Measurements from ENCODE around the gene PKIB. TPM values are rescaled to one million over a fixed set of nuclear protein-coding genes. Genes with fewer than 3 reads are reported as not detected.

PKIB gene
- total RNA-seq, 1 donor from 2014 or later: 0.13 TPM

GRCh38 chr6:122666418-122666817, 56.2 kb downstream of the PKIB start:
- no peak for DNase-seq (ENCODE audit: low read depth in 2 of 2)

GRCh38 chr6:122669418-122669817, 59.2 kb downstream of the PKIB start:
- no peak for DNase-seq (ENCODE audit: low read depth in 2 of 2)

- DNase-seq (ENCODE audit: low read depth in 2 of 2): no peak
Measured at GRCh38 chr6:122669868-122670267, 59.7 kb downstream of the PKIB start.

DNA sequence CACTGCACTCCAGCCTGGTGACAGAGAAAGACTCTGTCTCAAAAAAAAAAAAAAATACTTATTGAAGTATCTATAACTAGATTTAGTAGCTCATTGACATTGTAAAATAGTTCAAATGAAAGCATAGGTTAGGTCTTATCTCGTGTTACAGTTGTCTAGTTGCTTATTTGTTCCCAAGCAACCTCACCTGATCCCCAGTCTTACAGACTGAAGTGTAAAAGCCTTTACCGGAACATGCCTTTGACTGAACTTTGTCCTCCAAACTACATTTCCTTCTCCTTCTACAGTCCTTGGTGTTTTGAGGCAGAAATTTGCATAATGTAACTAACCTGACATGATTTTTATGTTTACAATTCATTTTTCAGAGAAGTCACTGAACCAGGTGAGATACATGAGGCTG, 61.0 kb downstream of the PKIB start:
- DNase-seq (ENCODE audit: low read depth in 2 of 2): no peak

DNA sequence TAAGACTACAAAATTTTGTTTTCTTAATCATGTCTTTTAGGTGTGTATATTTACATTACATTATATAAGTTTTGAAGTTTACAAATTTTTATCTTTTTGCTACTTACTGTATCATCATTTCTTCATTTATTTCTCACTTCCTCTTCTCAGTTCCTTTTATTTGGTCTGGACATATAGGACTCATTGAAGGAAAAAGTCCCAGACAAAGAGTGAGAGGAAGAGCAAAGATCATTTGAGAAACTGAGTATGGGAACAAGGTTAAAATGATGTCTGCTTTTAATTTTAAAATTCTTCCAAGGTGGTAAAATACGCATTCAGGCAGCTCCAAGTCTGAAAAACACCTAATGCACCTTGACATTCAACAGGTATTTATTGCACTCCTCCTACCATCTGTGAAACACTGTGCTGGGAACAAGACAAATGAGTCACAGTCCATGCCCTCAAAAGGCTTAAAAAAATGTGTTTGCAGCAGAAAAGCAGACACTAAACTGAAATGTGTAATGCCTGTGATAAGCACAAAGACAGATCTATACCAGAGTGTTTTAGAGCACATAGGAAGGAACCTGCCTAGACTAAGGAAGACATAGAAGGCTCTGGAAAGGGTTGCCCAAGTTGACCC, 63.2 kb downstream of the PKIB start:
- no peak for DNase-seq (ENCODE audit: low read depth in 2 of 2)

DNA sequence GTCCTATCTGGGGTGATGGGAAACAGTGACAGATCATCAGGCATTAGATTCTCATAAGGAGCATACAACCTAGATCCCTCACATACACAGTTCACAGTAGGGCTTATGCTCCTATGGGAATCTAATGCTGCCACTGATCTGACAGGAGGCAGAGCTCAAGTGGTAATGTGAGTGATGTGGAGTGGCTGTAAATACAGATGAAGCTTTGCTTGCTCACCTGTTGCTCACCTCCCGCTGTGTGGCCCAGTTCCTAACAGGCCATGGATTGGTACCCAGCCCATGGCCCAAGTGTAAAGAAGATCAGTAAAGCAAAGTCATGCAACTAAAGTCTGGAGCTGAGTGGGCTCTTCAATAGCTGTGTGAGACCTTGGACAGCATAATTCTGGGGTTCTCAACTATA, 65.9 kb downstream of the PKIB start:
- no peak for DNase-seq (ENCODE audit: low read depth in 2 of 2)

DNA sequence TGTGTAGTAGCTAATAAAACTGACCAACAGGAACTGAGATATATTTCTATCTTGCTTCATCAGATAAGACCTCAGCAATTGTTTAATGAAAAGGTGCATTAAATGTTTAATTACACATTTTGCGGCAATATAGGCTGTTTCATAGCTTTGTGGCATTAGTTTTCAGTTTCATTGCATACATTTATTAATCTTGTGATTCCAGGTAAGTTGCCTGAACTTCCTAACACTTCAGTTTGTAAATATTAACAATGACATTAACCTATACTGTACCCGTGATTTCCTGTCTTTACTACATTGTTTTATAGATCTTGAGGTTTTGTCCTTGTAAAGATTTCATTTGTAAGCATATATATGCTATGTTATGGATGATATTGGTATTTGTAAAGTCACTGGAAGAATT, 66.5 kb downstream of the PKIB start:
- no peak for DNase-seq (ENCODE audit: low read depth in 2 of 2)

DNA sequence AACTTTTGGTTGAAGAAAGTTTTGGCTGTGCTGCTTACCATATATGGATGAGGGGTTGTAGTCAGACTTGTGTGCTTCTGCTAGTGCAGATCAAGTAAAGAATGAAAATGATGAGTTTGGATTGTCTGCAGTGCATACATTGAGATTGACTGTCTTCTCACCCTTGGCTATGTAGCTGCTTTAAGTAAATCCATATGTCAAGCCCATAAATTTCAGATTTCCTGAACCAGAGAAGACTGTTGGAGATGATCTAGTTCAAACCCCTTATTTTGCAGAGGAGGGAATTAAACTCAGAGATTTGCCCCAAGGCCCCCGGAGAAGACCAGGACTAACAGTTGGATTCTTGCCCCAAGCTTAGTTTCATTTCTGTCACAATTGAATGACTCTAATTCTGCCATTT, 67.2 kb downstream of the PKIB start:
- no peak for DNase-seq (ENCODE audit: low read depth in 2 of 2)

DNA sequence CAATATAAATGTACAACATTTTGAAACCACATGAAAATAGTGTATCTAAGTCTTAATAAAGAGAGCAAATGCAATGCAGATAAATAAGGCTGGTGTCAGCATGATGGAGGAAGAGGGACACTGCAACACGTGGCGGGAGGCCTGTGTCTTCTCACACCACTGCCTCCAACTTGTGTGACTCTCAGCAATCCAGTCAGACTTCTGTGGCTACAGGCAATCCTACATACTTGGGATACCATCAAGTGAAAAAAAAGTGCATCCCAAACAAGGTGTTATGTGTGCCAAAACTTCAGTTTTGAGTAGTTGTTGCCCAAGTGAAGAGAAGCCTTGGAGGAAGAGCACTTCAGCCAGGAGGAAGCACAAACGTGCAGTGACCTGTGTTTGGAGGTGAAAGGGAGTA, 68.6 kb downstream of the PKIB start:
- DNase-seq (ENCODE audit: low read depth in 2 of 2): no peak

DNA sequence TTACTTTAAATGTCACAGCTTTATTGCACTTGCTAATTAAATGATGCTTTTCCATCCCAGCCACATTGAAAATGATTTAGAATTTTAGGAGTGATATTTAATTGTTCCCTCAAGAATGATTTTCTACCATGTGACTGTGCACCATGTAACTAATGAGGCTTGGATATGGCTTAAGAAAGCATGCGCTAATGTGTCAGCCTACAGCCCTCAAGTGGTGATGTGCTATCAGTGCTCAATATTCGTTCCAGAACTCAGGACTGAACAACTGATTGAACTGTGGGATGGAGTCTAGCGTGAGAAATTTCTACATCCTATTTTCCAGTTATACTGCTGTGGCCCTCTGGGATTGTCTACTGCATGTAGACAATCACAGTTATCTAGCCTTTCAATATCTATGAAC, 71.5 kb downstream of the PKIB start:
- DNase-seq (ENCODE audit: low read depth in 2 of 2): no peak

DNA sequence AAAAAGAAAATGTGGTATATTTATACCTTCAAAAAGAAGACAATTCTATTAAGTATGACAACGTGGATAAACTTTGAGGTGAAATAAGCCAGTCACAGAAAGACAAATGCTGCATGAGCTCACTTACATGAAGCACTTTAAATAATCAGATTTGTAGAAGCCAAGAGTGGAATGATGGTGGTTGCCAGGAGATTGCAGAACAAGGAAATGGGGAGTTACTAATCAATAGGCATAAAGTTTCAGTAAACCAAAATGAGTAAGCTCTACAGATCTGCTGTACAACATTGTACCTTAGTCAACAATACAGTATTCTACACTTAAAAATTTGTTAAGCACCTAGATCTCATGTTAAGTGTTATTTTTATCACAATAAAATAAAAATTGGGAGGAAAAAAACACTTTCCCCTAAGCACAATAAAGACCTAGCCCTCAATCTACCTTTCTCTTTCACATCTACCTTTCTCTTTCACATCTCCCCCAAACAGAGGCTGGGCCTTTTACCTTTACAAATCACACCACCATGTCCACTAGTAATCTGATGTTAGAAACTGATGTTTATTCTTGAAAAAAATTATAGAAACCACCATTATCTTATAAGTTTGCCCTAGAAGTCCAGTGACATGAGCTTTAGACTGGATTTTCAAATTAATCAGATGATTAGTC, 73.9 kb downstream of the PKIB start:
- DNase-seq (ENCODE audit: low read depth in 2 of 2): no peak

- no peak for DNase-seq (ENCODE audit: low read depth in 2 of 2)
Measured at GRCh38 chr6:122692175-122692598, 82.0 kb downstream of the PKIB start.

GRCh38 chr6:122692807-122693580, 82.8 kb downstream of the PKIB start:
- DNase-seq (ENCODE audit: low read depth in 2 of 2): no peak

DNA sequence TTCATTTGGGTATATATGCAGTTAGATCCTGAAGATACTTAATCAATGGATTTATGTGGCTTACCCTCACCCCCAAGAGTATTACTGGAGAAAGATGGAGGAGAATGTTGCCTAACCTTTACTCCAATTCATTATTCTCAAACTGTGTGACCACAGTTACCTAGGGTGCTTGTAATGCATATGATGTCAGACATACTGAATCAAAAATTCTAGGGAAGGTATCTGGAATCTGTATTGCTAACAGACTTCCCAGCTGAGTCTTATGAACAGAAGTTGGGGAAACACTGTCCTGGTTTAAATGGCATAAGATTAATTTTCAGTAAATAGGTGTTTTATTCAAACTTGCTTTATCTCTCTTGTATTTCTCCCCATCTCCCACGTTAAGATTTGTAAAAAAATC, 83.9 kb downstream of the PKIB start:
- no peak for DNase-seq (ENCODE audit: low read depth in 2 of 2)

- DNase-seq (ENCODE audit: low read depth in 2 of 2): no peak
Measured at GRCh38 chr6:122694602-122695001, 84.4 kb downstream of the PKIB start.

DNA sequence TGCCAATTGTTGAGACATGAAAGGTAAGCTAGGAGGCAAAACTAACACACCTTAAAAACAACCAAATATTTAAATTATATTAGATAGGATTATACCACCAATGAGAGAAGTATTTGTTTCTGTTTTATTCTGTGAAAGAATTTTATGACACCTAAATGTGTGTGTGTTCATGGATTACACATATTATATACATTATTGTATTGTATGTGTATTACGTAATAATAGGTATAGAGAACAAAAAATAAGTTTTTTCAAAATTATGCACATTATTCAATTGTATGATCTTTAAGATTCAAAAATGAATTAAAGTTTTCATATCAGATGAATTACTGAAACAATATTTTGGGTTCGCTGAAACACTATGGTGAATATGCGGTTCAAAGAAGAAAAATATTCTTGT, 85.0 kb downstream of the PKIB start:
- no peak for DNase-seq (ENCODE audit: low read depth in 2 of 2)

DNA sequence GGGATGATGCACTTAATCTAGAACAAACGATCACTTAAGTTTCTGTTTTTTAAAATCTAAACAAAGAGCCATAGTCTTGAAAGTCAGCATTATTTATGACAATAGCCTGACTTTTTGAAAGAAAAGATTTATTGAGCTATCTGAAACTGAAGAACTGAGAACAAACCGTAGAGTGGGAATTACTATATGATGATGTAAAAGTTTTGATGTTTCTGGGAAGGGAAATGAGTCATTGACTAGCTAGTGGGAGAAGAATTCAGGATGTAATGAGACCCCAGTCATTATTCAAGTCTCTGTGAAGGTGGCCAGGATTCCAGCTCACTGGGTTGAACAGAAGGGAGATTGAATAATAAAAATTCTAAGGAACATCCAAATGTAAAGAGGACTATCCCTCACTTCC, 85.9 kb downstream of the PKIB start:
- DNase-seq (ENCODE audit: low read depth in 2 of 2): peak in 1 of 2 donors; percentile 58

- DNase-seq (ENCODE audit: low read depth in 2 of 2): peak in 1 of 2 donors; percentile 1
Measured at GRCh38 chr6:122696853-122697252, 86.6 kb downstream of the PKIB start.

DNA sequence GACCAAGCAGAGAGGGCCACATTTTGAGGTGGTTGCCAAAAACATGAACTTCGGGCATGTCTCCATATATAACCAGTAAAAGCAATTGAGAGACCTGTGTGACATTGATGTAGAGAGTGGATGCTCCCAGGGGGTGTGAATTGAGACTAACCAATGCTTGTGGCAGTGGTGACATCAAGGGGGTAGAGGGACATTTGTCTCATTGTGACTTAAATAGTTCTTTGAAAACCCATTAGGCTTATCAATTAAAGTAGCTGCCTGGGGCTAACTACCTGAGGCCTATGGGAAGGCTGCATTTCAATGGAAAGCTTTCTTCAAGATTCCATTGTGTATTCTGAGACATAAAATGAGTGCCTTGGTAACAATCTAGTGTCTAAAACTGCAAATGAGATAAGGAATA, 87.3 kb downstream of the PKIB start:
- DNase-seq (ENCODE audit: low read depth in 2 of 2): no peak

DNA sequence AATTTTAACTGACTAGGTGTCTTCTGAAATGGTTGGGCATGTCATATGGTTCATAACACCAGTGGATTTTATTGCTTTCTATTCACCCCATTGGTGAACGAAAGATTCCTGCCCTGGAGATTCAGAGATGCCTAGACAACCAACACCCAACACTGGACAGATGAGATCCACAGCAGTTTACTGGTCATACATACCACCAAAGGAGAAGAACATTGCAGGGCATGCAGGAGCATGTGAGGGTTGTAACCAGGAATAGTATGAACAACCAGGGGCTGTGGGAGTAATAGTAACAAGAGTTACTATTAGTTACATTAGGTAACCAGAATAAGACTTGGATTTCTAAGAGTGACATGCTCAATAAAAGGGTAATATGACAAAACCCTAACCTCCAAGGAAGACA, 91.5 kb downstream of the PKIB start:
- no peak for DNase-seq (ENCODE audit: low read depth in 2 of 2)

DNA sequence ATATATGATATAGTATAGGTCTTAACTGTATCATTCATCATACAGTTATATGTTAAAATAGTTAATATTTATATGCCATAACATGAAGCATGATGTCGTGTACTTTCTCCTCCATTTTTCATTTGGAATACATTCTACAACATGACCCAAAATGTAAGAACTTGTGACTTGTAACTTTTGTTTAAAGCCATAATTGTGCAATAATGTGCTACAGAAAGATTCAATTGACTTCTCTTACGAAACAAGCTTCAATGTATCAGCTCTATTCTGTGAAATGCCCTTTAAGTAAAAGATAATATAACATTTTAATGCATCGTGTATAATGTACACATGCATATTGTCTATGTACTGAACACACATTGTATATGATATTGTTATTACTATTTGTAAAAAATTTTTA, 92.6 kb downstream of the PKIB start:
- DNase-seq (ENCODE audit: low read depth in 2 of 2): no peak

GRCh38 chr6:122704066-122704465, 93.9 kb downstream of the PKIB start:
- no peak for DNase-seq (ENCODE audit: low read depth in 2 of 2)

Measured in dermis microvascular lymphatic vessel endothelial cell (primary cell).